ENCODE measurements around the gene ST14.
"Not testable (repeated sequence)": the region's sequence is repeated elsewhere in the genome, so short reads cannot be mapped to it uniquely, and the experiment has no call there.

The ST14 gene

DNA sequence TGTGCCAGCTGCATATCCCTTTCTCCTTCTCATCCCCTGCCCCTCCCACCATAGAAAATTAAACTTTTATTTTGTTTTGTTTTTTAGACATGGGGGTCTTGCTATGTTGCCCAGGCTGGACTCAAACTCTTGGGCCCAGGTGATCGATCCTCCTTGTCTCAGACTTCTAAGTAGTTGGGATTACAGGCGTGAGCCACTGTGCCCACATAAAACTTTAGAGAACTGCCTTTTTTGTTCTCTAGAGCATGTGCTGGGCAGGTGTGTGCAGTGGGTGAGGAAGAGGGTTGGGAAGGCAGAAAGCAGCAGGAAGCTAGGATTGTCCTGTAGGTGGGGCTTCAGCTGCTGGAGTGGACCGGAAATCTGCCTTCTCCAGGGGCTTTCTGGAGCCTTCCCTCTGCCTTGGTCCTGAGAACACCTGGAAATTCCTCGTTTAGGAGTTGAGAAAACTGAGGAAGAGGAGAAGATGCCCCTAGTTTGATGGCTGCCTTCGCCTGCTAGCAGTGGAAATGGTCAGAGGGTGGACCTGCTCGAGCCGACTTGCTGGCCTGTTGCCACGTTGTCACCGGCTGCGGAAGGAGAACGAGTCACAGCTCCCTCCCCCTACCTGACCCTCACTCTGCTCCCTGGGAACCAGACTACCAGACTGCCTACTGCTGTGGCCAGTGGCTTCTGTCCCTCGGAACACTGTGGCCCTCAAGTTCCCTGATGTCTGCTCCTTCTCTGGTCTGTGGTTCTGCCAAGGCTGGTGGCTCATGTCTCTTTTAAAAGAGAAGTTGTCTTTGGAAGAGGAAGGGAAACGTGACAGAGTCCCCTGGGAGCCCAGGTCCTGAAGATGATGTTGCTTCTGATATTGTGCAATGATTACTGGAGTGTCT is 4.0 kb downstream of the ST14 start:
- H3K36me3 ChIP-seq (ENCODE audit: insufficient read depth, low read length): no peaks in the 10 kb centered on the region
- no peak overlapping the region for H3K9ac ChIP-seq (ENCODE audit: insufficient read length)
- H3K27ac ChIP-seq: no peak overlapping the region
- no peak for DNase-seq (ENCODE audit: low read depth, low spot score)
- TF ChIP-seq POLR2AphosphoS5 (IDR thresholded peaks at IDR 0.05; ENCODE audit: borderline replicate concordance, low read depth, low read length) (no peak), FOXP2 (optimal IDR thresholded peaks at IDR 0.05; ENCODE audit: control extremely low read depth, extremely low read length, insufficient read depth) (no peak), EZH2 (IDR thresholded peaks at IDR 0.05) (no peak)
- H3K9me3 ChIP-seq (ENCODE audit: low read depth, low read length): no peaks in the 10 kb centered on the region
- no peak overlapping the region for H3K4me3 ChIP-seq

DNA sequence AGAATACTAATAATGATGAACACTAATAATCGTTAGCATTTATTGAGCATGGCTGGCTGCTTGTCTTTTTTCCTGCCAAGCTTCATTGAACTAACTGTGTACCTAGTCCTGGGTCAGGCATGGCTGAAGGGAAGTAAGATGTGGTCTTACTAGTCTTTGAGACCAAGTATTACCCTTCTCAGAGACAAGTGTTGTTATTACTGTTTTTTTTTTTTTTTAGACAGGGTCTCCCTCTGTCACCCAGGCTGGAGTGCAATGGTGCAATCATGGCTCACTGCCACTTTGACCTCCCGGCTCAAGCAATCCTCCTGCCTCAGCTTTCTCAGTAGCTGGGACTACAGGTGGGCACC is 4.6 kb downstream of the ST14 start:
- TF ChIP-seq EZH2 (IDR thresholded peaks at IDR 0.05) (no peak), POLR2AphosphoS5 (IDR thresholded peaks at IDR 0.05; ENCODE audit: borderline replicate concordance, low read depth, low read length) (no peak), FOXP2 (optimal IDR thresholded peaks at IDR 0.05; ENCODE audit: control extremely low read depth, extremely low read length, insufficient read depth) (no peak)
- no peaks in the 10 kb centered on the region for H3K9me3 ChIP-seq (ENCODE audit: low read depth, low read length)
- no peak overlapping the region for H3K9ac ChIP-seq (ENCODE audit: insufficient read length)
- no peak for DNase-seq (ENCODE audit: low read depth, low spot score)
- H3K4me3 ChIP-seq: no peak overlapping the region
- H3K36me3 ChIP-seq (ENCODE audit: insufficient read depth, low read length): no peaks in the 10 kb centered on the region
- no peak overlapping the region for H3K27ac ChIP-seq

DNA sequence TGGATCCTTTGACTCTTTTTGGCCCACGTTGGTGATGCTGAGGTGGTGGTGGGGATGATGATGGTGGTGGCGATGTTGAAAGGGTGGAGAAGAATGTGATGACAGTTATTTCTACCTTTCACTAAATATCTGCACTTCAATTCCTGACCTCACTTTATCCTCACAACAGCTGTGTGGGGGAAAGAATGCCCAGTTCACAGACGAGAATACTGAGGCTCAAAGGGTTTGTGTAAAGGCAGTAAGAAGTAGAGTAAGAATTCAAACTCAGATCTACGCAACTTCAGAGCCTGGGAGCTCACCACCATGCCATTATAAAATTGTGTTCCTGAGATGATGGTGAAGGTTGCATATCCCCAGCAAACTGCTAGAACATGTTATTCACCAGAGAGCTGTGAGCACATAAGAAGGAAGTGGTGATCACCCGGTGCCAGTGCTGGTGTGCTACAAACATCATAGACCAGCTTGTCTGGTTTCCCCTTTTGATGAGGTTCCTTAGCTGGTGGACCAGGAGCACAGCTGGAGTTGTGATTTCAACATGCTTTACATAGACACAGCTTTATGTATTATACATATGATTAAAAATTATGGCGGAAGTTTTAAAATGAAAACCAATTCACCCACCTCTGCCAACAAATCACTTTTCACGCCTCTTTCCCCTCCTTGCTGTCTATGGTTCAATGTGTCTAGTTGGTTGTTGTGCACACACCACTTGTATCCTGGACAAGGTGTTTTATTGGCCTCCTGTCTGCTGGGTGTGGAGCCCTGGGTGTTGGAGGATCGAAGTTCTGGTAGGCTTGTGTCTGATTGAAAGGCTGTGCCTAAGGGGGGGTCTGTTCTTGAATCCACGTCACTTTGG is 6.2 kb downstream of the ST14 start:
- Histone ChIP-seq H3K4me3 (no peak overlapping the region), H3K9me3 (ENCODE audit: low read depth, low read length) (no peaks in the 10 kb centered on the region), H3K36me3 (ENCODE audit: insufficient read depth, low read length) (no peaks in the 10 kb centered on the region), H3K9ac (ENCODE audit: insufficient read length) (no peak overlapping the region), H3K27ac (no peak overlapping the region)
- no peak for DNase-seq (ENCODE audit: low read depth, low spot score)
- TF ChIP-seq FOXP2 (optimal IDR thresholded peaks at IDR 0.05; ENCODE audit: control extremely low read depth, extremely low read length, insufficient read depth) (no peak), EZH2 (IDR thresholded peaks at IDR 0.05) (no peak), POLR2AphosphoS5 (IDR thresholded peaks at IDR 0.05; ENCODE audit: borderline replicate concordance, low read depth, low read length) (no peak)

DNA sequence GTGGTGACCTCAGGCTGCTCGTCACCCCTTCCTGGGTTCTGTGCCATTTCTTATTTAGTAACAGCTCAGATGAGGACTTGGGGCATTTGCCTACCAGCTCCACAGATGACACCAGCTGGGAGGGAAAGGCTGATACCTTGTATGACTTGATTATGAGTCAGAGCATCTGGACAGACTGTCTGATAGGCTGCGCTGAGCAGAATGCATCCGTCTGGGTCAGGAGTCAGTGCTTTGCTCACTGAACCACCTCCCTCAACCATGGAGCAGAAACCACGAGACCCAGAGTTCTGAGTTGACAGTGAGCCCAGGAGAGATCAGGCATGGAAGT is 6.8 kb downstream of the ST14 start:
- H3K9me3 ChIP-seq (ENCODE audit: low read depth, low read length): no peaks in the 10 kb centered on the region
- H3K27ac ChIP-seq: no peak overlapping the region
- TF ChIP-seq POLR2AphosphoS5 (IDR thresholded peaks at IDR 0.05; ENCODE audit: borderline replicate concordance, low read depth, low read length): no peak
- no peak for TF ChIP-seq FOXP2 (optimal IDR thresholded peaks at IDR 0.05; ENCODE audit: control extremely low read depth, extremely low read length, insufficient read depth)
- TF ChIP-seq EZH2 (IDR thresholded peaks at IDR 0.05): no peak
- no peak overlapping the region for H3K9ac ChIP-seq (ENCODE audit: insufficient read length)
- DNase-seq (ENCODE audit: low read depth, low spot score): no peak
- H3K4me3 ChIP-seq: no peak overlapping the region
- no peaks in the 10 kb centered on the region for H3K36me3 ChIP-seq (ENCODE audit: insufficient read depth, low read length)

DNA sequence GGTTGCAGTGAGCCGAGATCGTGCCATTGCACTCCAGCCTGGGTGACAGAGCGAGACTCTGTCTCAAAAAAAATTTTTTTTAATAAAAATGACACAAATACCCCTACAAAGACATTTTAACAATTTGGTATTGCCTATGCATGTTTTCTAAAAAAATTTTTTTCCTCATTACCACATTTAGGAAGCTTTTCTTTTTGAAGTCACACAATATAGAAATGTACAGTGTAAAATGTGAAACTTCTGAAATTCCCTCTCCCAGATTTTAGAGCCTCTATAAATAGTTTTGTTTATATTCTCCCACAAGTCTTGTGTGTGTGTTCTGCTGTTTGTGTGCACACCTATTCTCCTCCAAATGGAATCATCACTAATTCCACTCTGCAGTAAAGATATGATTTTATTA is 7.6 kb downstream of the ST14 start:
- no peak for DNase-seq (ENCODE audit: low read depth, low spot score)
- H3K9me3 ChIP-seq (ENCODE audit: low read depth, low read length): no peaks in the 10 kb centered on the region
- no peaks in the 10 kb centered on the region for H3K36me3 ChIP-seq (ENCODE audit: insufficient read depth, low read length)
- H3K9ac ChIP-seq (ENCODE audit: insufficient read length): no peak overlapping the region
- H3K4me3 ChIP-seq: no peak overlapping the region
- no peak overlapping the region for H3K27ac ChIP-seq
- TF ChIP-seq FOXP2 (optimal IDR thresholded peaks at IDR 0.05; ENCODE audit: control extremely low read depth, extremely low read length, insufficient read depth) (no peak), EZH2 (IDR thresholded peaks at IDR 0.05) (no peak), POLR2AphosphoS5 (IDR thresholded peaks at IDR 0.05; ENCODE audit: borderline replicate concordance, low read depth, low read length) (no peak)

DNA sequence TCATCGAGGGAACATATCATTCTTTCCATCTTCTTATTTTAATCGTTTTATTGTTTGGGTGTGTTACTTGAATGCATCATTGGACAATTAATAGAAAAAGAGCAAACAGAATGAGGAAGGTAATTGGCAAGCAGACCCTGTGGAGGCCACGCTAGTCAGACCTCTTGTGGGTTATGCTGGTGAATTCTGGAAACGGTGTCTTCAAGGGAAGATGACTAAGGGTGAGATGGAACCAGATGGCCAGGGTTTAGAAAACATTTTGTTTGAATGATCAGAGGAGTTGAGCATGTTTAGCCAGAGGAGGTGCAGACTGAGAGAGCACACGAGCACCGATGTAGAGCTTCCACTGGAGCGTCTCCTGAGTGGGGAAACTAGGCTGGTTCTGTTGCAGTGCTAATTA is 8.5 kb downstream of the ST14 start:
- Histone ChIP-seq H3K4me3 (no peak overlapping the region), H3K36me3 (ENCODE audit: insufficient read depth, low read length) (no peaks in the 10 kb centered on the region), H3K27ac (no peak overlapping the region), H3K9ac (ENCODE audit: insufficient read length) (no peak overlapping the region), H3K9me3 (ENCODE audit: low read depth, low read length) (no peaks in the 10 kb centered on the region)
- no peak for DNase-seq (ENCODE audit: low read depth, low spot score)
- no peak for TF ChIP-seq EZH2 (IDR thresholded peaks at IDR 0.05)
- no peak for TF ChIP-seq POLR2AphosphoS5 (IDR thresholded peaks at IDR 0.05; ENCODE audit: borderline replicate concordance, low read depth, low read length)
- no peak for TF ChIP-seq FOXP2 (optimal IDR thresholded peaks at IDR 0.05; ENCODE audit: control extremely low read depth, extremely low read length, insufficient read depth)

DNA sequence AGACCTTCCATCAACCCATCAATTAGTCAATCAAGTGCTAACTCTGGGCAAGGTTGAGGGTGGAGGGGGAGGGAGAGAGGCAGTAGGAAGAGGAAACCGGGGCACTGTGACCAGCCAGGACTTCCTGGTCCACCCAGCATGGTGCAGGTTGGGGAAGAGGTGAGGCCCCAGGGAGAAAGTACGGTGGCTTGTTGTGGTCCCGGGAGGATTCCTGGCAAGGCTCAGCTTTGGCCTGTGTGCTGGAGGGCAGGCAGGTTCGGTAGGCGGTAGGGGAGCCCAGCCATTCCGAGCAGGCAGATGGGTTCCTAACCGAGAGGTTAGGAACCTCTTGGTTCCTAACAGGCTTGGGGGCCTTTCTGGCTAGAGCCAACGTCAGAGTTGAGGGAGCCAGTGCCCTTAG is 10.8 kb downstream of the ST14 start:
- Histone ChIP-seq H3K27ac (no peak overlapping the region), H3K9me3 (ENCODE audit: low read depth, low read length) (no peaks in the 10 kb centered on the region), H3K36me3 (ENCODE audit: insufficient read depth, low read length) (no peaks in the 10 kb centered on the region), H3K9ac (ENCODE audit: insufficient read length) (no peak overlapping the region), H3K4me3 (no peak overlapping the region)
- DNase-seq (ENCODE audit: low read depth, low spot score): no peak
- no peak for TF ChIP-seq POLR2AphosphoS5 (IDR thresholded peaks at IDR 0.05; ENCODE audit: borderline replicate concordance, low read depth, low read length)
- TF ChIP-seq EZH2 (IDR thresholded peaks at IDR 0.05): no peak
- no peak for TF ChIP-seq FOXP2 (optimal IDR thresholded peaks at IDR 0.05; ENCODE audit: control extremely low read depth, extremely low read length, insufficient read depth)

DNA sequence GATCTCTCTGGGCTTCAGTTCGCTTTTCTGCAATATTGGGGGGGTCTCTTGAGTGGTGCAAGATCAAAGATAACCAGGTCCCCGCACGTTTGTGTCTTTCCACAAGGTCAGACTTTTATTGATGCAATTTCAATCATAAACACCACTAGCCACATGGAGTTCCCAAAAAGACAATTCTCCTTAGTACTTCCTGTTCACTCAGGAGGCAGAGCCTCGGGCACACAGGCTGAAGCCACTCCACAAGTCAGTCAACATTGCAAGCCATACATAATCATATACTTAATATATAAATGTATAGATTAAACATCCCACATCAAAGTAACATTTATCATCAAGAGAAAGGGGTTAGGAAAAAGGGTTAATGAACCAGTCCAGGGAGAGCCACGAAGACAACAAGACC is 12.0 kb downstream of the ST14 start:
- DNase-seq (ENCODE audit: low read depth, low spot score): no peak
- Histone ChIP-seq H3K9ac (ENCODE audit: insufficient read length) (no peak overlapping the region), H3K4me3 (no peak overlapping the region), H3K27ac (no peak overlapping the region), H3K36me3 (ENCODE audit: insufficient read depth, low read length) (no peaks in the 10 kb centered on the region), H3K9me3 (ENCODE audit: low read depth, low read length) (no peaks in the 10 kb centered on the region)
- TF ChIP-seq POLR2AphosphoS5 (IDR thresholded peaks at IDR 0.05; ENCODE audit: borderline replicate concordance, low read depth, low read length) (no peak), EZH2 (IDR thresholded peaks at IDR 0.05) (no peak), FOXP2 (optimal IDR thresholded peaks at IDR 0.05; ENCODE audit: control extremely low read depth, extremely low read length, insufficient read depth) (no peak)

DNA sequence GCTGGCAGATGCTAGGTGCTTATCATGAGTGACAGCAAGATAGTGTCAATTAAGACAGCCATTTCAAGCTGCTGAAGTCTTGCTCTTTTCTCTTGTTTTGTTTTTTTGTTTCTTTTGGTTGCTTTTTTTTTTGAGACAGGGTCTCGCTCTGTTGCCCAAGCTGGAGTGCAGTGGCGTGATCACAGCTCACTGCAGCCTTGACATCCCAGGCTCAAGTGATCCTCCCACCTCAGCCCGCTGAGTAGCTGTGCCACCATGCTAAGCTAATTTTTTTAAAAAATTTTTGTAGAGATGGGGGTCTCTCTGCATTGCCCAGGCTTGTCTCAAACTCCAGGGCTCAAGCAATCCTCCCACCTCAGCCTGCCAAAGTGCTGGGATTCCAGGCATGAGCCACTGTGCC is 12.4 kb downstream of the ST14 start:
- H3K9me3 ChIP-seq (ENCODE audit: low read depth, low read length); H3K4me3 ChIP-seq; H3K27ac ChIP-seq; H3K9ac ChIP-seq (ENCODE audit: insufficient read length); DNase-seq (ENCODE audit: low read depth, low spot score); H3K36me3 ChIP-seq (ENCODE audit: insufficient read depth, low read length): not testable (repeated sequence)

All from SK-N-MC (cell line).